Upper lobe of left lung (tissue), 4 donors: ENCODE data around the gene ARF6.

Experiments used
- CTCF ChIP-seq, 6 experiments: fragments of 450-650 bp in 4 of 6; fragments of 200-600 bp in 2 of 6; sonication (generic) in 2 of 6; IDR thresholded peaks; one replicate each; pipeline ENCODE4 v1.5.1; 2016 to 2019; ENCODE audit warnings: antibody characterized with exemption in 6 of 6
- POLR2A ChIP-seq, 4 donors: fragments of 450-650 bp; IDR thresholded peaks; one replicate each; pipeline ENCODE4 v1.5.1; 2016 to 2017; ENCODE audit warnings: antibody characterized with exemption in 4 of 4, mild to moderate bottlenecking in 2 of 4

- no peak for TF ChIP-seq CTCF (IDR thresholded peaks at IDR 0.05)
- no peak for TF ChIP-seq POLR2A (IDR thresholded peaks at IDR 0.05)
These were observed 28.5 kb downstream of the ARF6 start for GRCh38 chr14:49921401-49921800.
